ENCODE data around the gene ALOX12. TPM values are rescaled to one million over a fixed set of nuclear protein-coding genes. Genes with fewer than 3 reads are reported as not detected.
"Not testable (repeated sequence)": the region's sequence is repeated elsewhere in the genome, so short reads cannot be mapped to it uniquely, and the experiment has no call there.

Gene ALOX12
- total RNA-seq, 4 donors from 2014 or later = not detected

DNA sequence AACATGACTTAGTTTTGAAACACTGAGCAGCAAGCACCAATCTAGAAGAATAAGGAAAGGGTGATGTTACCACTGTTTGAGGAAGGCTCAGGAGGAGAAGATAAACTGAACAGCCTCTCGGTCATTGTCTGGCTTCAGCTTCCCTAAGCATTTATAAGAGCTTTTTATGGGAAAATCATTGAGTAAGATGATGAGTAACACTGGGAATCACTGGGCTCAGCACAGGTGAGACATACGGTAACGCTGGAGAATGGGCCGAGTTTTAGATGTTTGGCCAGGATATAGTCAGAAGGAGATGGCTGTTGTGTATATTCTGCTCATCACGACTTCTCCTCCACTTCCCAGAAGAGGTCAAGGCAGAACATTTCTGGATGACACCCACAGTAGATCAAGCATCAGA, 42.2 kb upstream of the ALOX12 start:
- H3K27me3 ChIP-seq = no peaks in the 10 kb centered on the region
- no peaks in the 10 kb centered on the region for H3K9me3 ChIP-seq
- no peaks in the 10 kb centered on the region for H3K36me3 ChIP-seq
- intact Hi-C loops (cut with DNase I; ENCODE audit: low total_unique reads) = no loop called here
- 82 to 84% methylated on average over 5 of the region's 5 CpGs for WGBS, 2 donors (ENCODE audit: low coverage in 1 of 2)
- no peaks in the 10 kb centered on the region for H3K4me1 ChIP-seq
- TF ChIP-seq, protein P1, sequence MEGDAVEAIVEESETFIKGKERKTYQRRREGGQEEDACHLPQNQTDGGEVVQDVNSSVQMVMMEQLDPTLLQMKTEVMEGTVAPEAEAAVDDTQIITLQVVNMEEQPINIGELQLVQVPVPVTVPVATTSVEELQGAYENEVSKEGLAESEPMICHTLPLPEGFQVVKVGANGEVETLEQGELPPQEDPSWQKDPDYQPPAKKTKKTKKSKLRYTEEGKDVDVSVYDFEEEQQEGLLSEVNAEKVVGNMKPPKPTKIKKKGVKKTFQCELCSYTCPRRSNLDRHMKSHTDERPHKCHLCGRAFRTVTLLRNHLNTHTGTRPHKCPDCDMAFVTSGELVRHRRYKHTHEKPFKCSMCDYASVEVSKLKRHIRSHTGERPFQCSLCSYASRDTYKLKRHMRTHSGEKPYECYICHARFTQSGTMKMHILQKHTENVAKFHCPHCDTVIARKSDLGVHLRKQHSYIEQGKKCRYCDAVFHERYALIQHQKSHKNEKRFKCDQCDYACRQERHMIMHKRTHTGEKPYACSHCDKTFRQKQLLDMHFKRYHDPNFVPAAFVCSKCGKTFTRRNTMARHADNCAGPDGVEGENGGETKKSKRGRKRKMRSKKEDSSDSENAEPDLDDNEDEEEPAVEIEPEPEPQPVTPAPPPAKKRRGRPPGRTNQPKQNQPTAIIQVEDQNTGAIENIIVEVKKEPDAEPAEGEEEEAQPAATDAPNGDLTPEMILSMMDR (IDR thresholded peaks at IDR 0.05) = no peak
- TF ChIP-seq POLR2A (IDR thresholded peaks at IDR 0.05) = no peak
- no peak for TF ChIP-seq EP300 (IDR thresholded peaks at IDR 0.05; ENCODE audit: low read depth)
- no peak for TF ChIP-seq POLR2AphosphoS5 (IDR thresholded peaks at IDR 0.05)
- DNase-seq = no peak
- in situ Hi-C loops (cut with MboI; ENCODE audit: low pct_ligation_motif_present in 1 of 4, low pct_unique_long_range_greater_than_20kb in 1 of 4, low sequenced_read_pairs in 3 of 4) = no loop called here
- H3K4me3 ChIP-seq = no peak overlapping the region
- H3K27ac ChIP-seq = no peak overlapping the region

DNA sequence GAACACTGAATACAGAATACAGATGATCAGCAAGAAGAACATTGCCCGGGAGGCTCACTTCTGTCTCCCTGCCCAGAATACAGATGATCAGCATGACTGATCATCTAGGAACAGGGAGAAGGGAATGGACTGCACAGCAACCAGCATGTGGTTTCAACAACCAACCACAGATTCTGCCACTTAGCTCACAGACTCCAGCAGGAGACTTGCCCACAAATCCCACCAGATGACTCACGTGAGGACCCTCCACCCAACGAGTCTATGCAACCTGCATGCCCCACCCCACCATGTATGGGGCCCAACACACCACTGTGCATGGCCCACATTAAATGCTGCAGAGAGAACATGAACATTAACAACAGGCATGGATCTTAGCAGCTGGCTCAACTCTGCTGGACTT, 36.1 kb upstream of the ALOX12 start:
- Histone ChIP-seq H3K36me3 (no peaks in the 10 kb centered on the region), H3K27ac (no peak overlapping the region), H3K27me3 (no peaks in the 10 kb centered on the region), H3K9me3 (no peaks in the 10 kb centered on the region), H3K4me3 (no peak overlapping the region), H3K4me1 (no peaks in the 10 kb centered on the region)
- DNase-seq = no peak
- 80 to 84% methylated on average over 1 to 3 of the region's 3 CpGs for WGBS, 2 donors (ENCODE audit: low coverage in 1 of 2)
- intact Hi-C loops (cut with DNase I; ENCODE audit: low total_unique reads) = no loop called here
- no peak for TF ChIP-seq POLR2A (IDR thresholded peaks at IDR 0.05)
- TF ChIP-seq EP300 (IDR thresholded peaks at IDR 0.05; ENCODE audit: low read depth) = no peak
- TF ChIP-seq POLR2AphosphoS5 (IDR thresholded peaks at IDR 0.05) = no peak
- TF ChIP-seq, protein P1 (IDR thresholded peaks at IDR 0.05) = no peak
- in situ Hi-C loops (cut with MboI; ENCODE audit: low pct_ligation_motif_present in 1 of 4, low pct_unique_long_range_greater_than_20kb in 1 of 4, low sequenced_read_pairs in 3 of 4) = no loop called here

DNA sequence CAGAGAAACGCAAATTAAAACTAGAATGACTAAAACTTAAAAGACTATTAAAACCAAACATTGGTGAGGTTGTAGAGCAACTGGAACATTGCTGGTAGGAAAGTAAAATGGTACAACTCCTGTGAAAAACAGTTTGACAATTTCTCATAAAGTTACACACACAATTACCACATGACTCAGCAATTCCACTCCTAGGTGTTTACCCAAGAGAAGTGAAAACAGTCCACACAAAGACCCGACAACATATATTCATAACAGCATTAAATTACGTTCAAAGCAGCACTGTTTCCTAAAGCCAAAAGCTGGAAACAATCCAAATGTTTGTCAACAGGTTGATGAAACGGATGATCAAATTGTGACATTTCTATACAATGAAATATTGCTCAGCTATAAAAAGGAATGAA, 26.5 kb upstream of the ALOX12 start:
- H3K27me3 ChIP-seq = no peaks in the 10 kb centered on the region
- H3K9me3 ChIP-seq = no peaks in the 10 kb centered on the region
- TF ChIP-seq, protein P1 (IDR thresholded peaks at IDR 0.05) = no peak
- TF ChIP-seq POLR2A (IDR thresholded peaks at IDR 0.05) = no peak
- TF ChIP-seq POLR2AphosphoS5 (IDR thresholded peaks at IDR 0.05) = no peak
- TF ChIP-seq EP300 (IDR thresholded peaks at IDR 0.05; ENCODE audit: low read depth) = no peak
- WGBS, 2 donors (ENCODE audit: low coverage in 1 of 2) = 57 to 64% methylated on average over 4 of the region's 4 CpGs
- H3K27ac ChIP-seq = no peak overlapping the region
- no peaks in the 10 kb centered on the region for H3K36me3 ChIP-seq
- no peaks in the 10 kb centered on the region for H3K4me1 ChIP-seq
- in situ Hi-C loops (cut with MboI; ENCODE audit: low pct_ligation_motif_present in 1 of 4, low pct_unique_long_range_greater_than_20kb in 1 of 4, low sequenced_read_pairs in 3 of 4) = no loop called here
- DNase-seq = no peak
- intact Hi-C loops (cut with DNase I; ENCODE audit: low total_unique reads) = no loop called here
- H3K4me3 ChIP-seq = no peak overlapping the region

DNA sequence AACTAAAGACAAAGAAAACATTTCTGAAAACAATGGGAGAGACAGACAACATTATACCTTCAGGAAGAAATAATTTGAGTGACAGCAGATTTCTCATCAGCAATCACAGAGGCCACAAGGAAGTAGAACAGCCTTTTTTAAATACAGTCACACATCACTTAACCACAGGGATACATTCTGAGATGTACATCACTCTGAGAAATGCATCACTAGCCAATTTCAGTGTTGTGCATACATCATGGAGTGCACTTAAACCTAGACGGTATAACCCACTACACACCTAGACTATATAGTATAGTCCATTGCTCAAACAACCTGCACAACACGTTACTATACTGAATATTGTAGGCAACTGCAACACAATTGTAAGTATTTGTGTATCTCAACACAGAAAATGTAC, 24.9 kb upstream of the ALOX12 start:
- H3K27ac ChIP-seq = no peak overlapping the region
- H3K4me3 ChIP-seq = no peak overlapping the region
- no peaks in the 10 kb centered on the region for H3K4me1 ChIP-seq
- WGBS, 2 donors (ENCODE audit: low coverage in 1 of 2) = 70 to 79% methylated on average over 2 of the region's 2 CpGs
- intact Hi-C loops (cut with DNase I; ENCODE audit: low total_unique reads) = no loop called here
- no peaks in the 10 kb centered on the region for H3K36me3 ChIP-seq
- no peaks in the 10 kb centered on the region for H3K27me3 ChIP-seq
- no peaks in the 10 kb centered on the region for H3K9me3 ChIP-seq
- TF ChIP-seq POLR2A (IDR thresholded peaks at IDR 0.05) = no peak
- TF ChIP-seq POLR2AphosphoS5 (IDR thresholded peaks at IDR 0.05) = no peak
- no peak for TF ChIP-seq EP300 (IDR thresholded peaks at IDR 0.05; ENCODE audit: low read depth)
- TF ChIP-seq, protein P1 (IDR thresholded peaks at IDR 0.05) = no peak
- DNase-seq = no peak
- in situ Hi-C loops (cut with MboI; ENCODE audit: low pct_ligation_motif_present in 1 of 4, low pct_unique_long_range_greater_than_20kb in 1 of 4, low sequenced_read_pairs in 3 of 4) = no loop called here

DNA sequence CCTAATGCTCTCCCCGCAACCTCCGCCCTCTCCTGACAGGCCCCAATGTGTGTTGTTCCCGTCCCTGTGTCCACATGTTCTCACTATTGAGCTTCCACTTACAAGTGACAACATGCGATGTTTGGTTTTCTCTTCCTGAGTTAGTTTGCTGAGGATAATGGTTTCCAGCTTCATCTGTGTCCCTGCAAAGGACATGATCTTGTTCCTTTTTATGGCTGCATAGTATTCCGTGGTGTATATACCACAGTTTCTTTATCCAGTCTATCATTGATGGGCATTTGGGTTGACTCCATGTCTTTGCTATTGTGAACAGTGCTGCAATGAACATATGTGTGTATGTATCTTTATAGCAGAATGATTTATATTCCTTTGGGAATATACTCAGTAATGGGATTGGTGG, 16.4 kb upstream of the ALOX12 start:
- H3K36me3 ChIP-seq; intact Hi-C loops (cut with DNase I; ENCODE audit: low total_unique reads); in situ Hi-C loops (cut with MboI; ENCODE audit: low pct_ligation_motif_present in 1 of 4, low pct_unique_long_range_greater_than_20kb in 1 of 4, low sequenced_read_pairs in 3 of 4); H3K9me3 ChIP-seq; H3K27ac ChIP-seq; H3K4me1 ChIP-seq; DNase-seq; H3K4me3 ChIP-seq; H3K27me3 ChIP-seq: not testable (repeated sequence)
- 95 to 98% methylated on average over 5 of the region's 5 CpGs for WGBS, 2 donors (ENCODE audit: low coverage in 1 of 2)
